Left lung (tissue), 10 donors: ENCODE data around the gene DEFB127. TPM values are rescaled to one million over a fixed set of nuclear protein-coding genes. Genes with fewer than 3 reads are reported as not detected.
"Not testable (repeated sequence)": the region's sequence is repeated elsewhere in the genome, so short reads cannot be mapped to it uniquely, and the experiment has no call there.

Source experiments
- ATAC-seq: fragments of 200-7000 bp; cut with Tn5 transposase; one replicate; pipeline ENCODE4 v1.9.1; 2020; ENCODE audit warnings: moderate library complexity
- DNase-seq, 4 donors: peaks; one replicate each; pipeline ENCODE4 v3.0.0-alpha.2; 2013 to 2020
- H3K27ac ChIP-seq, 2 donors: fragments of 200-600 bp; sonication (generic) in 1 of 2; one replicate each; pipeline versions ENCODE4 v1.5.0 to v1.8.0; 2020 to 2021
- H3K27me3 ChIP-seq, 2 donors: fragments of 200-600 bp; sonication (generic) in 1 of 2; one replicate each; pipeline versions ENCODE4 v1.5.0 to v1.8.0; 2020 to 2021
- H3K36me3 ChIP-seq, 2 donors: fragments of 200-600 bp; sonication (generic) in 1 of 2; one replicate each; pipeline versions ENCODE4 v1.5.0 to v1.8.0; 2020 to 2021
- H3K4me1 ChIP-seq, 2 donors: fragments of 200-600 bp; one replicate each; pipeline ENCODE4 v1.8.0; 2021
- H3K4me3 ChIP-seq, 2 donors: fragments of 200-600 bp; sonication (generic) in 1 of 2; one replicate each; pipeline versions ENCODE4 v1.5.0 to v1.8.0; 2020 to 2021; ENCODE audit warnings: mild to moderate bottlenecking in 1 of 2
- H3K9me3 ChIP-seq, 2 donors: fragments of 200-600 bp; sonication (generic) in 1 of 2; one replicate each; pipeline versions ENCODE4 v1.5.0 to v1.8.0; 2020 to 2021
- intact Hi-C, 2 donors: fragments of 100-400 bp; cut with DNase I; formaldehyde crosslinking; loops; one replicate each; pipeline versions ENCODE4 v1.11.2 to v1.14.2; 2022
- polyA plus RNA-seq, 6 donors: library from polyadenylated mRNA; unstranded; fragments of 120-200 nt; gene quantifications; one replicate each; pipeline ENCODE4 v1.2.1, GENCODE V29; 2013; ENCODE audit not compliant: insufficient read length in 6 of 6
- total RNA-seq, 2 donors: library from RNA; stranded (reverse); fragmentation: NEBNext Ultra II Directional; extraction: Animal tissue kit (Norgen Biotek cat#: 25700); gene quantifications; one replicate each; pipeline ENCODE4 v1.2.1, GENCODE V29; 2021
- TF ChIP-seq, protein P1 (sequence below), 2 donors: fragments of 200-600 bp; sonication (generic) in 1 of 2; IDR thresholded peaks; one replicate each; pipeline versions ENCODE4 v1.5.0 to v1.8.0; 2021; ENCODE audit warnings: antibody characterized with exemption in 2 of 2
- donor health status: DM: no; HTN: yes; CAD: no.
- donor health status: DM: no; HTN: no; CAD: no.

The DEFB127 gene
- total and polyA plus RNA-seq, 8 donors, result not detected

GRCh38 chr20:184288-184687 is 27.0 kb downstream of the DEFB127 start:
- ATAC-seq, result no peak
- TF ChIP-seq, protein P1, sequence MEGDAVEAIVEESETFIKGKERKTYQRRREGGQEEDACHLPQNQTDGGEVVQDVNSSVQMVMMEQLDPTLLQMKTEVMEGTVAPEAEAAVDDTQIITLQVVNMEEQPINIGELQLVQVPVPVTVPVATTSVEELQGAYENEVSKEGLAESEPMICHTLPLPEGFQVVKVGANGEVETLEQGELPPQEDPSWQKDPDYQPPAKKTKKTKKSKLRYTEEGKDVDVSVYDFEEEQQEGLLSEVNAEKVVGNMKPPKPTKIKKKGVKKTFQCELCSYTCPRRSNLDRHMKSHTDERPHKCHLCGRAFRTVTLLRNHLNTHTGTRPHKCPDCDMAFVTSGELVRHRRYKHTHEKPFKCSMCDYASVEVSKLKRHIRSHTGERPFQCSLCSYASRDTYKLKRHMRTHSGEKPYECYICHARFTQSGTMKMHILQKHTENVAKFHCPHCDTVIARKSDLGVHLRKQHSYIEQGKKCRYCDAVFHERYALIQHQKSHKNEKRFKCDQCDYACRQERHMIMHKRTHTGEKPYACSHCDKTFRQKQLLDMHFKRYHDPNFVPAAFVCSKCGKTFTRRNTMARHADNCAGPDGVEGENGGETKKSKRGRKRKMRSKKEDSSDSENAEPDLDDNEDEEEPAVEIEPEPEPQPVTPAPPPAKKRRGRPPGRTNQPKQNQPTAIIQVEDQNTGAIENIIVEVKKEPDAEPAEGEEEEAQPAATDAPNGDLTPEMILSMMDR (IDR thresholded peaks at IDR 0.05), result no peak
- Histone ChIP-seq H3K27ac (no peak overlapping the region), H3K27me3 (peaks cover 0 to 24% of the 10 kb centered on the region in 2 donors), H3K36me3 (no peaks in the 10 kb centered on the region), H3K4me1 (no peaks in the 10 kb centered on the region), H3K4me3 (no peak overlapping the region), H3K9me3 (no peaks in the 10 kb centered on the region)
- DNase-seq, result no peak
- intact Hi-C loops, result no loop called here

- peaks cover 0 to 3% of the 10 kb centered on the region in 2 donors for H3K9me3 ChIP-seq
- H3K27me3 ChIP-seq, result peaks cover 0 to 17% of the 10 kb centered on the region in 2 donors
- H3K4me1 ChIP-seq, result no peaks in the 10 kb centered on the region
- intact Hi-C loops, result no loop called here
- H3K36me3 ChIP-seq, result no peaks in the 10 kb centered on the region
- DNase-seq, result no peak
- no peak overlapping the region for H3K27ac ChIP-seq
- H3K4me3 ChIP-seq, result no peak overlapping the region
- ATAC-seq, result no peak
- TF ChIP-seq, protein P1 (IDR thresholded peaks at IDR 0.05), result no peak
These were observed 30.5 kb downstream of the DEFB127 start for GRCh38 chr20:187733-188132.

DNA sequence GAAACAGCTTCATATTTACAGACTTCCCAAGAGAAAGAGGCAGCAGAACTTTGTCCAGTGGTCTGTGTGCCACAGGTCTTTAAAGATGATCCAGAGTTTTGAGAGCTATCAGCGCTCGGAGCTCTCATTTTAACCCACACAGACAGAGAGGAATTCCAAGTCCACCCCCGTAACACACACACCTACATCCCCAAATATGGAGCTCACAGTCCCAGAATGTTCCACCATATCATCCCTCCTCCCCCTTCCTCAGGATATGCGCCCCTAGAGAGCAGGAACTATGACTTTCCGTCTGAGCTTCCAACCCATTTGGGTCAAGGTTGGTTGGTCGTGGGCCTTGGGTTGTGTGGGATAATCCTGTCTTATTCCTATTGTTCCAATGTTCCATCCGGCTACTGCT is 32.4 kb downstream of the DEFB127 start, which contains the start of gene DEFB128:
DEFB128 (minus strand) TSS at position 101 of the 400 bp plus-strand sequence; CDS start at position 13, 88 bp downstream.
- ATAC-seq, result no peak
- Histone ChIP-seq H3K9me3 (peaks cover 0 to 3% of the 10 kb centered on the region in 2 donors), H3K27ac (no peak within 1 kb of the TSS), H3K27me3 (peaks cover 0 to 14% of the 10 kb centered on the region in 2 donors), H3K4me3 (no peak within 1 kb of the TSS), H3K4me1 (no peaks in the 10 kb centered on the region), H3K36me3 (no peaks in the 10 kb centered on the region)
- intact Hi-C loops, result no loop called here
- DNase-seq, result no peak
- TF ChIP-seq, protein P1 (IDR thresholded peaks at IDR 0.05), result no peak

- H3K4me3 ChIP-seq, result no peak overlapping the region
- DNase-seq (no peak), ATAC-seq (no peak)
- no peaks in the 10 kb centered on the region for H3K9me3 ChIP-seq
- TF ChIP-seq, protein P1 (IDR thresholded peaks at IDR 0.05), result no peak
- no peak overlapping the region for H3K27ac ChIP-seq
- H3K36me3 ChIP-seq, result no peaks in the 10 kb centered on the region
- no peaks in the 10 kb centered on the region for H3K4me1 ChIP-seq
- no peaks in the 10 kb centered on the region for H3K27me3 ChIP-seq
- intact Hi-C loops, result no loop called here
These were observed 41.0 kb downstream of the DEFB127 start for GRCh38 chr20:198225-198624.

GRCh38 chr20:199996-200395 is 42.7 kb downstream of the DEFB127 start:
- Histone ChIP-seq H3K27me3 (no peaks in the 10 kb centered on the region), H3K4me1 (no peaks in the 10 kb centered on the region), H3K9me3 (no peaks in the 10 kb centered on the region), H3K36me3 (no peaks in the 10 kb centered on the region), H3K4me3 (no peak overlapping the region), H3K27ac (no peak overlapping the region)
- TF ChIP-seq, protein P1 (IDR thresholded peaks at IDR 0.05), result no peak
- intact Hi-C loops, result loop anchor here in 1 of 2 donors (10.0 kb wide), 1 partner anchor 125 kb away; the partner anchor contains the start of gene SOX12
- no peak for DNase-seq
- ATAC-seq, result no peak

DNA sequence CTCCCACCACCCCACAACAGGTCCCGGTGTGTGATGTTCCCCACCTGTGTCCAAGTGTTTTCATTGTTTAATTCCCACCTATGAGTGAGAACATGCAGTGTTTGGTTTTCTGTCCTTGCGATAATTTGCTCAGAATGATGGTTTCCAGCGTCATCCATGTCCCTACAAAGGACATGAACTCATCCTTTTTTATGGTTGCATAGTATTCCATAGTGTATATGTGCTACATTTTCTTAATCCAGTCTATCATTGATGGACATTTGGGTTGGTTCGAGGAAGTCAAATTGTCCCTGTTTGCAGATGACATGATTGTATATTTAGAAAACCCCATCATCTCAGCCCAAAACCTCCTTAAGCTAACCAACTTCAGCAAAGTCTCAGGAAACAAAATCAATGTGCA is 46.4 kb downstream of the DEFB127 start:
- not testable (repeated sequence) for H3K9me3 ChIP-seq, H3K27ac ChIP-seq, H3K4me3 ChIP-seq, H3K36me3 ChIP-seq, DNase-seq, ATAC-seq, H3K27me3 ChIP-seq, H3K4me1 ChIP-seq
- intact Hi-C loops, result loop anchor here in 1 of 2 donors (10.0 kb wide), 1 partner anchor 121 kb away; the partner anchor contains the start of gene SOX12
